Panc1 (cell line): Measurements from ENCODE around the gene RBMS3. TPM values are rescaled to one million over a fixed set of nuclear protein-coding genes. Genes with fewer than 3 reads are reported as not detected.

Source experiments
- ATAC-seq: fragments of 200-7000 bp; cut with Tn5 transposase; 2 replicates; pipeline ENCODE4 v1.9.1; 2020; ENCODE audit warnings: mild to moderate bottlenecking, moderate library complexity
- BruUV-seq: library from RNA; stranded (reverse); fragments of 400-500 nt; replicated peaks from 2 replicates; lab custom pipeline; 2021; lab: Mats Ljungman, UMichigan
- CTCF ChIA-PET: fragments of 300-600 bp; sonication (Branson Sonifier 250); formaldehyde crosslinking; loops from one replicate; lab custom pipeline; 2022; ENCODE audit warnings: antibody characterized with exemption; lab: Charles Lee
- POLR2A ChIA-PET: fragments of 300-600 bp; sonication (Branson Sonifier 250); formaldehyde crosslinking; loops from one replicate; lab custom pipeline; 2022; ENCODE audit warnings: antibody characterized with exemption; lab: Charles Lee
- DNase-seq: peaks from one replicate; pipeline ENCODE4 v3.0.0-alpha.2; 2010; ENCODE audit warnings: low read depth, low spot score
- H3K27ac ChIP-seq: 2 replicates; pipeline ENCODE4 v1.5.1; 2011; ENCODE audit warnings: mild to moderate bottlenecking, low read length, inconsistent platforms
- H3K27me3 ChIP-seq: fragments of 200-500 bp; sonication (Bioruptor generic); 2 replicates; pipeline ENCODE4 v1.6.0; 2014; ENCODE audit warnings: low read length, inconsistent platforms; ENCODE audit not compliant: control insufficient read depth, insufficient read depth
- H3K36me3 ChIP-seq: fragments of 200-500 bp; sonication (Bioruptor generic); 2 replicates; pipeline ENCODE4 v1.5.1; 2014; ENCODE audit warnings: inconsistent platforms, mild to moderate bottlenecking, low read length, moderate library complexity; ENCODE audit not compliant: control insufficient read depth, insufficient read depth
- H3K4me1 ChIP-seq: 2 replicates; pipeline ENCODE4 v1.5.1; 2011; ENCODE audit warnings: inconsistent platforms, mild to moderate bottlenecking, low read length, moderate library complexity; ENCODE audit not compliant: control insufficient read depth, insufficient read depth
- H3K4me3 ChIP-seq, 2 experiments: 2 replicates each; pipeline ENCODE4 v1.5.1; 2011 to 2012; ENCODE audit warnings: low read depth in 2 of 2, low read length in 2 of 2, mild to moderate bottlenecking in 2 of 2, inconsistent platforms in 1 of 2, moderate library complexity in 1 of 2
- H3K9me3 ChIP-seq: fragments of 200-500 bp; sonication (Bioruptor generic); 2 replicates; pipeline ENCODE4 v1.5.1; 2014; ENCODE audit warnings: low read depth, mild to moderate bottlenecking, inconsistent platforms, low read length, moderate library complexity; ENCODE audit not compliant: control insufficient read depth, insufficient read depth
- CTCF ChIP-seq: fragments of 450-650 bp; IDR thresholded peaks from 2 replicates; pipeline ENCODE4 v1.5.1; 2017; ENCODE audit warnings: mild to moderate bottlenecking
- POLR2AphosphoS5 ChIP-seq: IDR thresholded peaks from 2 replicates; pipeline ENCODE4 v1.6.1; 2012; ENCODE audit warnings: mild to moderate bottlenecking, low read depth, low read length, moderate library complexity
- REST ChIP-seq, 2 experiments: IDR thresholded peaks; 2 replicates each; pipeline ENCODE4 v1.6.1; 2011 to 2012; ENCODE audit warnings: low read depth in 2 of 2, control low read depth in 1 of 2, low read length in 1 of 2, mild to moderate bottlenecking in 1 of 2, moderate library complexity in 1 of 2; ENCODE audit not compliant: insufficient read depth in 1 of 2
- SIN3A ChIP-seq: IDR thresholded peaks from 2 replicates; pipeline ENCODE4 v1.6.1; 2012; ENCODE audit warnings: low read depth, mild to moderate bottlenecking, low read length, moderate library complexity, borderline replicate concordance; ENCODE audit not compliant: insufficient read depth
- TCF7L2 ChIP-seq: IDR thresholded peaks from 2 replicates; pipeline ENCODE4 v1.6.1; 2011; ENCODE audit warnings: mild to moderate bottlenecking, low read depth, low read length, inconsistent platforms
- in situ Hi-C: cut with HindIII; loops from 2 replicates; pipeline ENCODE4 v1.10.0; 2016; ENCODE audit warnings: low sequenced_read_pairs, low pct_unique_long_range_greater_than_20kb
- intact Hi-C: fragments of 100-400 bp; cut with micrococcal nuclease; formaldehyde crosslinking; loops from one replicate; pipeline ENCODE4 v1.10.0; 2022; ENCODE audit not compliant: unreplicated experiment
- total RNA-seq: library from RNA; stranded (reverse); gene quantifications from one replicate; pipeline ENCODE4 v1.2.1, GENCODE V29; 2021; ENCODE audit not compliant: unreplicated experiment

Gene RBMS3
- total RNA-seq, 1 experiment from 2014 or later, result 1.1 TPM

DNA sequence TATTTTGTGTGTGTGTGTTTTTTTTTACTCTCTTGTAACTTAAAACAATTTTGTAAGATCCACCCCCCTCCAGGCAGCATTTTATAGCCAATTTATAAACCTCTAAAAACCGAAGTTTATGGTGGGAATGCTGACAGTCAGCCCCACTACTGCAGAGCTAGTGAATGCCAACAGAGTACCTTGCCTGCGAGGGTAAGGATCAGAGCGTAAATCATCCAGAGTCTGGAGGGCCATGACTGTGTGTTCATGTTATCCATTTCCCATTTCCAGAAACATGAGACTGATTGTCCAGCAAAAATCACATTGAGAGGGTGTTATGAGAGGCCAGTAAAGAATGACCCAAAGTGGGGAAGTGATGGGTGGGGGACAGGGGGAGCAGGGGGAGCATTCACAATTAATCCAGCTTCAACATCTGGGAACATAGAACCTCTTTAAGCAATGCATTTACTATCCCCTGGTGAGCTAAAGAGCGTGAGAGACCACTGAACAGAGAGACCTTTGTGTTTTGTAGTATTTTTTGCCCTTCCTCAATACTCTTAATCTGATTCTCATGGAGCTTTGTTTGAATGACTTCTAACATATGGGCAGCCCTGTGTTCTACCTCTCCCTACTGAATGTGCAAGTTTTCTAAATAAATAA is 464.5 kb downstream of the RBMS3 start:
- in situ Hi-C loops, result no loop called here
- ATAC-seq, result no peak
- Histone ChIP-seq H3K9me3 (no peaks in the 10 kb centered on the region), H3K4me1 (no peaks in the 10 kb centered on the region), H3K27ac (no peak overlapping the region), H3K4me3 (no peak overlapping the region), H3K36me3 (no peaks in the 10 kb centered on the region), H3K27me3 (no peaks in the 10 kb centered on the region)
- no peak for TF ChIP-seq POLR2AphosphoS5
- TF ChIP-seq TCF7L2, result no peak
- no peak for TF ChIP-seq CTCF
- no peak for TF ChIP-seq REST (IDR thresholded peaks at IDR 0.05; ENCODE audit: insufficient read depth in 1 of 2, low read depth in 2 of 2, low read length in 1 of 2)
- no peak for TF ChIP-seq SIN3A
- no peak for DNase-seq
- BruUV-seq, result no TSS peak
- intact Hi-C loops, result no loop called here
- ChIA-PET POLR2A (no interaction called here), CTCF (no interaction called here)

GRCh38 chr3:29746163-29746760 is 465.4 kb downstream of the RBMS3 start:
- H3K9me3 ChIP-seq, result no peaks in the 10 kb centered on the region
- no peak overlapping the region for H3K27ac ChIP-seq
- TF ChIP-seq POLR2AphosphoS5 (no peak), CTCF (no peak), TCF7L2 (no peak)
- CTCF ChIA-PET, result no interaction called here
- H3K27me3 ChIP-seq, result no peaks in the 10 kb centered on the region
- ATAC-seq, result no peak
- DNase-seq, result no peak
- H3K4me3 ChIP-seq, result no peak overlapping the region
- in situ Hi-C loops (no loop called here), intact Hi-C loops (no loop called here)
- no peaks in the 10 kb centered on the region for H3K36me3 ChIP-seq
- POLR2A ChIA-PET, result no interaction called here
- BruUV-seq, result no TSS peak
- no peaks in the 10 kb centered on the region for H3K4me1 ChIP-seq
